Measurements from ENCODE around the gene PLPPR5. TPM values are rescaled to one million over a fixed set of nuclear protein-coding genes. Genes with fewer than 3 reads are reported as not detected.

The PLPPR5 gene
- total and polyA plus RNA-seq, 2 of the 4 experiments (the other 2 are of a cell fraction): under 0.01 to 0.05 TPM

DNA sequence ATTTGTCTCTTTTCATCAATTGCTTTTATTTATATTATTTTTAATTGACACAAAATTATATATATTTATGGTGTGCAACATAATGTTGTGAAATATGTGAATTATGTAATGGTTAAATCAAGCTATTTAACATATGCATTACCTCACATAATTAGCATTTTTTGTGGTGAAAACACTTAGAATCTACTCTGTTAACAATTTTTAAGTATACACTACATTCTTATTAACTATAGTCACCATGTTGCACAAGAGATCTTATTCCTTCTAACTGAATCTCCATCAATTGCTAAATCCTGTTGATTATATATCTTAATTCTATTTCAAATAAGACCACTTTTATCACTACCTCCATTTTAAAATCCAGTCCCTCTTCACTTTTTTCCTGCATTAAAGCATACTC, 42.5 kb downstream of the PLPPR5 start:
- Histone ChIP-seq H3K9ac (ENCODE audit: low read depth, low read length) (no peak overlapping the region), H3K79me1 (ENCODE audit: low read depth in 1 of 2, low read length in 2 of 2) (no peaks in the 10 kb centered on the region), H3K9me1 (ENCODE audit: insufficient read depth, low read length) (no peaks in the 10 kb centered on the region; the same call in 1 of the 2 replicates), H3K14ac (replicated peaks; ENCODE audit: low read depth, low read length) (no peak overlapping the region), H3K27ac (ENCODE audit: insufficient read depth, low read length) (peak overlapping the region; percentile 95; the same call in 1 of the 2 replicates), H3K4me1 (ENCODE audit: control insufficient read depth, insufficient read depth, low read length) (peaks cover 11% of the 10 kb centered on the region), H2BK20ac (ENCODE audit: low read depth, low read length) (peak overlapping the region; percentile 81; the same call in 1 of the 2 replicates), H4K8ac (ENCODE audit: low read depth in 2 of 2, low read length in 2 of 2) (peak overlapping the region; percentile 39 to 81; a peak in 3 of 4 replicates), H3K4ac (ENCODE audit: low read depth, low read length) (peak overlapping the region; percentile 21; the same call in 1 of the 2 replicates), H2AK5ac (ENCODE audit: low read depth, low read length) (peak overlapping the region; percentile 20; the same call in 1 of the 2 replicates), H4K20me1 (ENCODE audit: insufficient read depth, low read length) (no peaks in the 10 kb centered on the region), H3K23ac (ENCODE audit: low read depth, low read length) (no peak overlapping the region), H3K9me3 (ENCODE audit: control insufficient read depth, insufficient read depth, low read length) (no peaks in the 10 kb centered on the region), H3K27me3 (ENCODE audit: control insufficient read depth, insufficient read depth, low read length) (no peaks in the 10 kb centered on the region), H3K56ac (ENCODE audit: extremely low read depth, insufficient read depth, low read length) (no peak overlapping the region), H4K91ac (ENCODE audit: insufficient read depth, low read depth, low read length) (peak overlapping the region; percentile 78; the same call in 1 of the 2 replicates), H3K4me3 (ENCODE audit: insufficient read depth, low read depth, low read length) (no peak overlapping the region), H4K5ac (ENCODE audit: low read depth, low read length) (peak overlapping the region; percentile 95; the same call in 1 of the 2 replicates), H2BK120ac (ENCODE audit: low read depth, low read length) (peak overlapping the region; percentile 78), H2BK5ac (ENCODE audit: low read depth, low read length, poor library complexity, severe bottlenecking) (peak overlapping the region; percentile 77), H3K18ac (ENCODE audit: low read depth, low read length) (peak overlapping the region; percentile 98; the same call in 1 of the 2 replicates), H2AK9ac (replicated peaks; ENCODE audit: low read depth, low read length, poor library complexity) (no peak overlapping the region), H3K4me2 (ENCODE audit: low read depth, low read length) (peak overlapping the region; percentile 55; the same call in 1 of the 2 replicates), H2BK15ac (ENCODE audit: low read depth, low read length) (peak overlapping the region; percentile 62; the same call in 2 of the 3 replicates), H3K36me3 (ENCODE audit: control insufficient read depth, insufficient read depth, low read length) (no peaks in the 10 kb centered on the region), H2AFZ (replicated peaks; ENCODE audit: low read length, poor library complexity) (no peak overlapping the region)
- peak; percentile 80 for DNase-seq
- ChIA-PET CTCF (no interaction called here), POLR2A (ENCODE audit: unreplicated experiment) (no interaction called here)
- ATAC-seq (ENCODE audit: low read depth): peak; percentile 61; the same call in 1 of the 2 replicates
- TF ChIP-seq SMC3 (IDR thresholded peaks at IDR 0.05; ENCODE audit: low read depth, low read length): no peak
- TF ChIP-seq BHLHE40 (IDR thresholded peaks at IDR 0.05; ENCODE audit: low read depth, low read length): no peak
- TF ChIP-seq CEBPB (IDR thresholded peaks at IDR 0.05; ENCODE audit: low read depth, low read length): peak; percentile 97
- TF ChIP-seq, protein P1, sequence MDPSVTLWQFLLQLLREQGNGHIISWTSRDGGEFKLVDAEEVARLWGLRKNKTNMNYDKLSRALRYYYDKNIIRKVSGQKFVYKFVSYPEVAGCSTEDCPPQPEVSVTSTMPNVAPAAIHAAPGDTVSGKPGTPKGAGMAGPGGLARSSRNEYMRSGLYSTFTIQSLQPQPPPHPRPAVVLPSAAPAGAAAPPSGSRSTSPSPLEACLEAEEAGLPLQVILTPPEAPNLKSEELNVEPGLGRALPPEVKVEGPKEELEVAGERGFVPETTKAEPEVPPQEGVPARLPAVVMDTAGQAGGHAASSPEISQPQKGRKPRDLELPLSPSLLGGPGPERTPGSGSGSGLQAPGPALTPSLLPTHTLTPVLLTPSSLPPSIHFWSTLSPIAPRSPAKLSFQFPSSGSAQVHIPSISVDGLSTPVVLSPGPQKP (IDR thresholded peaks at IDR 0.05; ENCODE audit: borderline replicate concordance, low read depth, low read length): no peak
- dilution Hi-C loops (cut with HindIII; ENCODE audit: low sequenced_read_pairs, unreplicated experiment): no loop called here
- in situ Hi-C loops (cut with MboI; ENCODE audit: low sequenced_read_pairs): no loop called here
- intact Hi-C loops (cut with micrococcal nuclease): no loop called here
- BruUV-seq (replicated peaks): no TSS peak
